Mammary epithelial cell (primary cell): ENCODE results near the gene HDAC10.

ENCODE experiments used
- EZH2 ChIP-seq: IDR thresholded peaks from 2 replicates; pipeline ENCODE4 v1.6.1; 2012; ENCODE audit warnings: low read length, inconsistent platforms, borderline replicate concordance
- TF ChIP-seq, protein P1 (sequence below), 2 donors: IDR thresholded peaks in 1 of 2; conservative IDR thresholded peaks in 1 of 2; 2 replicates each; pipeline ENCODE4 v1.5.1; 2011 to 2012; ENCODE audit warnings: inconsistent platforms in 2 of 2, low read length in 2 of 2, mild to moderate bottlenecking in 2 of 2, control low read depth in 1 of 2, low read depth in 1 of 2; ENCODE audit not compliant: insufficient read depth in 1 of 2; ENCODE audit errors: extremely low read depth in 1 of 2

DNA sequence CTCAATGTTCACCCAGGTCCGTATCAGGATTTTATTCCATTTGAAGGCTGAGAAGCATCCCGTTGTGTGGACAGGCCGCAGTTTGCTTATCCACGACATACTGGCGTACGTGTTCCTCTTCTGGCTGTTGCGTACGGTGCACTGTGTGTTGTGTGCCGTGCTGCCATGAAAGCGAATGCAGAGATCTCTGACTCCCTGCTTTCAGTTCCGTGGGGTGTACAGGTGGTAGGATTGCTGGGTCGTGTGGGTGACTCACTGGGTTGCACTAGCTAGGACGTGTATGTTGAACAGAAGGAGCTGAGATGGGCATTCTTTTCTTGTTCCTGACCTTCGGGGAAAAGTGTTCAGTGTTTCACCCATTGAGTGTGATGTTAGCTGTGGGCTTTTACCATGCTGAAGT lies 39.9 kb downstream of the HDAC10 start:
- TF ChIP-seq, protein P1, sequence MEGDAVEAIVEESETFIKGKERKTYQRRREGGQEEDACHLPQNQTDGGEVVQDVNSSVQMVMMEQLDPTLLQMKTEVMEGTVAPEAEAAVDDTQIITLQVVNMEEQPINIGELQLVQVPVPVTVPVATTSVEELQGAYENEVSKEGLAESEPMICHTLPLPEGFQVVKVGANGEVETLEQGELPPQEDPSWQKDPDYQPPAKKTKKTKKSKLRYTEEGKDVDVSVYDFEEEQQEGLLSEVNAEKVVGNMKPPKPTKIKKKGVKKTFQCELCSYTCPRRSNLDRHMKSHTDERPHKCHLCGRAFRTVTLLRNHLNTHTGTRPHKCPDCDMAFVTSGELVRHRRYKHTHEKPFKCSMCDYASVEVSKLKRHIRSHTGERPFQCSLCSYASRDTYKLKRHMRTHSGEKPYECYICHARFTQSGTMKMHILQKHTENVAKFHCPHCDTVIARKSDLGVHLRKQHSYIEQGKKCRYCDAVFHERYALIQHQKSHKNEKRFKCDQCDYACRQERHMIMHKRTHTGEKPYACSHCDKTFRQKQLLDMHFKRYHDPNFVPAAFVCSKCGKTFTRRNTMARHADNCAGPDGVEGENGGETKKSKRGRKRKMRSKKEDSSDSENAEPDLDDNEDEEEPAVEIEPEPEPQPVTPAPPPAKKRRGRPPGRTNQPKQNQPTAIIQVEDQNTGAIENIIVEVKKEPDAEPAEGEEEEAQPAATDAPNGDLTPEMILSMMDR (conservative IDR thresholded peaks at IDR 0.05 in 1 of 2, IDR thresholded peaks at IDR 0.05 in 1 of 2; ENCODE audit: extremely low read depth in 1 of 2, insufficient read depth in 1 of 2, low read depth in 1 of 2, low read length in 2 of 2) = no peak
- TF ChIP-seq EZH2 = no peak
